ENCODE results near the gene ECHS1.

The ECHS1 gene

GRCh38 chr10:133341983-133342382, 31.2 kb downstream of the ECHS1 start:
- DNase-seq (ENCODE audit: low read depth), result no peak

- DNase-seq (ENCODE audit: low read depth), result no peak
These were observed 33.3 kb downstream of the ECHS1 start for GRCh38 chr10:133339708-133340380.

- no peak for DNase-seq (ENCODE audit: low read depth)
These were observed 34.8 kb downstream of the ECHS1 start for GRCh38 chr10:133338080-133339071.

- DNase-seq (ENCODE audit: low read depth), result no peak
These were observed 35.8 kb downstream of the ECHS1 start for GRCh38 chr10:133337370-133337725.

GRCh38 chr10:133336577-133337369, 36.4 kb downstream of the ECHS1 start, which contains the start of gene CALY:
Gene CALY, minus strand, starts transcription at chr10:133336896. Its CDS starts 7,907 bp downstream, at chr10:133328989.
- peak; percentile 30 for DNase-seq (ENCODE audit: low read depth)

GRCh38 chr10:133336118-133336576, 37.0 kb downstream of the ECHS1 start:
- DNase-seq (ENCODE audit: low read depth), result no peak

- peak; percentile 54 for DNase-seq (ENCODE audit: low read depth)
These were observed 37.7 kb downstream of the ECHS1 start for GRCh38 chr10:133335246-133336117.

GRCh38 chr10:133334503-133335245, 38.5 kb downstream of the ECHS1 start:
- DNase-seq (ENCODE audit: low read depth), result no peak

- no peak for DNase-seq (ENCODE audit: low read depth)
These were observed 40.0 kb downstream of the ECHS1 start for GRCh38 chr10:133332936-133333699.

GRCh38 chr10:133329491-133330202, 43.5 kb downstream of the ECHS1 start:
- peak; percentile 74 for DNase-seq (ENCODE audit: low read depth)

GRCh38 chr10:133328358-133329343, 44.5 kb downstream of the ECHS1 start:
- no peak for DNase-seq (ENCODE audit: low read depth)

- no peak for DNase-seq (ENCODE audit: low read depth)
These were observed 45.4 kb downstream of the ECHS1 start for GRCh38 chr10:133327651-133328357.

- DNase-seq (ENCODE audit: low read depth), result no peak
These were observed 46.2 kb downstream of the ECHS1 start for GRCh38 chr10:133326745-133327650.

GRCh38 chr10:133326223-133326551, 47.0 kb downstream of the ECHS1 start:
- DNase-seq (ENCODE audit: low read depth), result no peak

GRCh38 chr10:133325440-133326222, 47.5 kb downstream of the ECHS1 start:
- DNase-seq (ENCODE audit: low read depth), result no peak
